Skeletal muscle tissue (tissue), 4 donors: ENCODE measurements around the gene RTBDN. TPM values are rescaled to one million over a fixed set of nuclear protein-coding genes. Genes with fewer than 3 reads are reported as not detected.

ENCODE experiments used
- H3K27ac ChIP-seq: one replicate; pipeline ENCODE4 v1.7.0; 2013; ENCODE audit warnings: mild to moderate bottlenecking, low read depth, low read length, inconsistent platforms
- H3K27me3 ChIP-seq, 3 donors: one replicate each; pipeline ENCODE4 v1.7.0; 2013; ENCODE audit warnings: low read length in 3 of 3; ENCODE audit not compliant: control insufficient read depth in 3 of 3, insufficient read depth in 3 of 3
- H3K36me3 ChIP-seq, 3 donors: one replicate each; pipeline ENCODE4 v1.7.0; 2013; ENCODE audit warnings: low read length in 3 of 3; ENCODE audit not compliant: control insufficient read depth in 3 of 3, insufficient read depth in 3 of 3
- H3K4me1 ChIP-seq, 3 donors: one replicate each; pipeline ENCODE4 v1.7.0; 2013; ENCODE audit warnings: low read length in 3 of 3, mild to moderate bottlenecking in 3 of 3; ENCODE audit not compliant: control insufficient read depth in 3 of 3, insufficient read depth in 3 of 3
- H3K4me3 ChIP-seq, 3 donors: one replicate each; pipeline ENCODE4 v1.7.0; 2013; ENCODE audit warnings: low read length in 3 of 3
- H3K9ac ChIP-seq, 3 donors: one replicate each; pipeline ENCODE4 v1.7.0; 2013; ENCODE audit warnings: low read length in 3 of 3, mild to moderate bottlenecking in 3 of 3, moderate library complexity in 2 of 3, low read depth in 1 of 3
- H3K9me3 ChIP-seq, 3 donors: one replicate each; pipeline ENCODE4 v1.7.0; 2013; ENCODE audit warnings: low read length in 3 of 3; ENCODE audit not compliant: control insufficient read depth in 3 of 3
- total RNA-seq: library from RNA; depleted of rRNA; stranded (reverse); fragments of >200 nt; gene quantifications from one replicate; pipeline ENCODE4 v1.2.3, GENCODE V29; 2014
- donor health status: Osteomylitis.

RTBDN gene
- total RNA-seq: not detected

DNA sequence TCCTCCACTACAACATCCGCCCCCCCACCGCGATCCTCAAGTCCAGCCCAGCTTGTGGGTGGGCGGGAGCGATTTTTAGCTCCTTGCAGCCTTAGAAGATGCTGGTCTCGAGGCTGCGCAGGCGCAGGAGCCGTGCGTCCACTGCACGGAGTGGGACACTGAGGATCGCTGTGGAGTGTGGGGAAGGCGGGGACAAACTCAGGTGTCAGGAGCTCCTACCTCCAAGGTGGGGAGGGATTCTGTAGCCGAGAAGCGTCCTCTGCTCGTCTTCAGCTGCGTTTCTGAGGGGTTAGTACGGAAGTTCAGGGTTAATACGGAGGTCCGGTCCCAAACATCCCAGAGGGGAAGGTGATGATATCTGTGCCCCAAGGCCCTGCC, at the start of gene RTBDN:
Gene RTBDN, minus strand, starts transcription at position 14 of the 378 bp plus-strand sequence. CDS start 4,600 bp downstream, outside the sequence.
- Histone ChIP-seq H3K36me3 (no peaks in the 10 kb centered on the region), H3K27ac (no peak within 1 kb of the TSS), H3K4me1 (peaks cover 0 to 5% (median 0%) of the 10 kb centered on the region in 3 donors), H3K4me3 (peak within 1 kb of the TSS in 1 of 3 donors; percentile 6), H3K9me3 (no peaks in the 10 kb centered on the region), H3K27me3 (peaks cover 90 to 92% (median 90%) of the 10 kb centered on the region in 3 donors), H3K9ac (no peak within 1 kb of the TSS)

DNA sequence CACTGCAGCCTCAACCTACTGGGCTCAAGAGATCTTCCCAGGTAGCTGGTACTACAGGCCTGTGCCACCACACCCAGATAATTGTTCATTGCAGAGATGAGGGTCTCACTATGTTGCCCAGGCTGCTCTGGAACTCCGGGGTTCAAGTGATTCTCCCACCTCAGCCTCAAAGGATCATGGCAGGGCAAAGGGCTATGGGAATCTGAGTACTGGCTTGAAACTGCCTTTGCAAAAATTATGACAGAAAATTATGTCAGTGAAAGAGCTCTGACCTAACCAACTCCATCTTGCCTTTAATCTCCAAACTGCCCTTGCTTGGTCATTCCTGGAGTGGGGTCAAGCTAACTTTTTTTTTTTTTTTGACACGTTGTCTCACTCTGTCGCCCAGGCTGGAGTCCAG, 48.2 kb upstream of the RTBDN start:
- peak overlapping the region; percentile 5 for H3K27ac ChIP-seq
- peaks cover 13 to 20% (median 19%) of the 10 kb centered on the region in 3 donors for H3K4me1 ChIP-seq

DNA sequence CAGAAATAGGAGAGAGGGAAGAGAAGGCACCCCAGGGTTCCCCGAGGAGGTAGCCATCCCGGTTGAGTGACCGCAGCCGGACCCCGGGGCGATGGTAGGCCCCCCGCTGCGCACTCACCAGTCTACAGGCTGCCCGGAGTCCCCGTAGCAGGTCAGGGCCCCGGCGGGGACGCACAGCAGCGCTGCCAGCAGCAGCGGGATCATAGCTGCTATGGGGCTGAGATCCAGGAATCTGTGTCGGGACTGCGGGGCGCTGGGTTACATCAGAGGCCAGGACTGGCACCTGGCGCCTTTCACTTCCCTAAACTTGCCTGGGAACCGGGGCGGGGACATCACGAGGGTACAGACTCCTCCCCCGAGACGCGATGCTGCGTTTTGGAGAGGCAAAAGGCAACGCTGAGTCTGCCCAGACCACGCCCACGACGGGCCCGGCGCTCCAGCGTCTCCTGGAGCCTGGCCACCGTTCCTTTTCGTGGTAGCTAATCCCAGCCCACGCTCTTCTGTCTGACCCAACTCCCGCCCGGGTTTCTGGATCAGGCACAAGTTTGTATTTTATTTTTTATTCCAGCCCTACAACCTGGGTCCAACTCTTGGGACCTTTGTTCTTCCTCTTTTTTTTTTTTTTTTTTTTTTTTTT, 46.9 kb upstream of the RTBDN start, which contains the start of gene DNASE2:
Gene DNASE2, minus strand, starts transcription at position 278 of the 637 bp plus-strand sequence. Its CDS starts 74 bp downstream, at position 204.
- Histone ChIP-seq H3K27me3 (peaks cover 21 to 26% (median 24%) of the 10 kb centered on the region in 3 donors), H3K36me3 (peaks cover 8 to 10% (median 8%) of the 10 kb centered on the region in 3 donors), H3K9ac (peak within 1 kb of the TSS; percentile 89 to 93 (median 92)), H3K27ac (peak within 1 kb of the TSS; percentile 87), H3K4me1 (peaks cover 13 to 20% (median 19%) of the 10 kb centered on the region in 3 donors), H3K4me3 (peak within 1 kb of the TSS; percentile 81 to 88 (median 83)), H3K9me3 (peaks cover 0 to 8% (median 6%) of the 10 kb centered on the region in 3 donors)

More for the DNA sequence above, 48.2 kb upstream of the RTBDN start:
- Histone ChIP-seq H3K9ac (no peak overlapping the region), H3K27me3 (peaks cover 21 to 28% (median 26%) of the 10 kb centered on the region in 3 donors), H3K36me3 (peaks cover 8 to 10% (median 8%) of the 10 kb centered on the region in 3 donors), H3K4me3 (no peak overlapping the region), H3K9me3 (peaks cover 0 to 8% (median 6%) of the 10 kb centered on the region in 3 donors)

DNA sequence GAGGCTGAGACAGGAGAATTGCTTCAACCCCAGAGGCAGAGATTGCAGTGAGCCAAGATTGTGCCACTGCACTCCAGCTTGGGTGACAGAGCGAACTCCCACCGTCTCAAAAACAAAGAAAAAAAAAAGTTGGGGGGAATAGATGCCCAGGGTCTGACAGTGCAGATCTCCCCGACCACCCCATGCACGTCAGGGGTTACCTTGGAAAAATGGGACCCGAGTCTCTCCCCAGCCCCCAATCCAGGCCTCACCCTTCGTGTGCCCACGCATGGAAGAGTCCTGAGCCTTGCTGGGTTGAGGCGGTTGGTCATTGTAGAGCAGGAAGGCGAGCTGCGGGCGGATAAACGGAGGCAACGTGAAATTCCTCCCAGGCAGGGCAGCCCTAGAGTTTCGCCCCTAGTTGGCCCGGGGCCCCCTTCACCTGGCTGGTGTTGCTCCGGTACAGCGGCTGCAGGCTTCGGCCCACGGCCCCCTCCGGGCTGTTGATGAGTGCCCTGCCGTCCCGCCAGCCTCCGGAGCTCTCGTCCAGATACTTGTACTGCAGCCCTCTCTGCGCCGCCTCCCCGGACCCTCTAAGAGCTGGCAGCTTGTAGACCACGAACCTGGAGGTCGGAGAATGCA, 46.3 kb upstream of the RTBDN start:
- H3K4me3 ChIP-seq: peak overlapping the region; percentile 81 to 88 (median 83)
- peaks cover 16 to 20% (median 20%) of the 10 kb centered on the region in 3 donors for H3K27me3 ChIP-seq
- H3K27ac ChIP-seq: peak overlapping the region; percentile 87
- H3K9me3 ChIP-seq: peaks cover 0 to 8% (median 6%) of the 10 kb centered on the region in 3 donors
- peak overlapping the region; percentile 89 to 93 (median 92) for H3K9ac ChIP-seq
- peaks cover 13 to 16% (median 16%) of the 10 kb centered on the region in 3 donors for H3K4me1 ChIP-seq
- H3K36me3 ChIP-seq: peaks cover 11 to 14% (median 11%) of the 10 kb centered on the region in 3 donors

DNA sequence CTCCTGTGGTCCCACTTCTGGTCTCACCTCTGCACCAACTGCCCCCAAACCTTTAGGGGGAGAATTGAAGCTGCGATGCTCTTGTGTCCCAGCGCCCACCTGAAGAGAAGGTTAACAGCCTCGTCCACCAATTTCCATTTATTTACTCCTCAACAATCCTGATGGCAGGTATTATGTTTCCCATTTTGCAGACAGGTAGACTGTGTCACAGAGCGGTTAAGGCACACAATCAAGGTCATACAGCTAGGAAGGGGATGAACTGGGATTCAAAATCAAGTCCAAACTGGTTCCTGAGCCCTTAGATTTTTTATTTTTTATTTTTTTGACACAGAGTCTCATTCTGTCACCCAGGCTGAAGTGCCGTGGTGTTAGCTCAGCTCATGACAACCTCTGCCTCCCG, 40.7 kb upstream of the RTBDN start:
- Histone ChIP-seq H3K27me3 (peaks cover 0 to 3% (median 0%) of the 10 kb centered on the region in 3 donors), H3K4me3 (no peak overlapping the region), H3K9me3 (no peaks in the 10 kb centered on the region), H3K36me3 (peaks cover 15 to 18% (median 16%) of the 10 kb centered on the region in 3 donors), H3K27ac (no peak overlapping the region), H3K4me1 (peaks cover 0 to 9% (median 7%) of the 10 kb centered on the region in 3 donors), H3K9ac (no peak overlapping the region)

DNA sequence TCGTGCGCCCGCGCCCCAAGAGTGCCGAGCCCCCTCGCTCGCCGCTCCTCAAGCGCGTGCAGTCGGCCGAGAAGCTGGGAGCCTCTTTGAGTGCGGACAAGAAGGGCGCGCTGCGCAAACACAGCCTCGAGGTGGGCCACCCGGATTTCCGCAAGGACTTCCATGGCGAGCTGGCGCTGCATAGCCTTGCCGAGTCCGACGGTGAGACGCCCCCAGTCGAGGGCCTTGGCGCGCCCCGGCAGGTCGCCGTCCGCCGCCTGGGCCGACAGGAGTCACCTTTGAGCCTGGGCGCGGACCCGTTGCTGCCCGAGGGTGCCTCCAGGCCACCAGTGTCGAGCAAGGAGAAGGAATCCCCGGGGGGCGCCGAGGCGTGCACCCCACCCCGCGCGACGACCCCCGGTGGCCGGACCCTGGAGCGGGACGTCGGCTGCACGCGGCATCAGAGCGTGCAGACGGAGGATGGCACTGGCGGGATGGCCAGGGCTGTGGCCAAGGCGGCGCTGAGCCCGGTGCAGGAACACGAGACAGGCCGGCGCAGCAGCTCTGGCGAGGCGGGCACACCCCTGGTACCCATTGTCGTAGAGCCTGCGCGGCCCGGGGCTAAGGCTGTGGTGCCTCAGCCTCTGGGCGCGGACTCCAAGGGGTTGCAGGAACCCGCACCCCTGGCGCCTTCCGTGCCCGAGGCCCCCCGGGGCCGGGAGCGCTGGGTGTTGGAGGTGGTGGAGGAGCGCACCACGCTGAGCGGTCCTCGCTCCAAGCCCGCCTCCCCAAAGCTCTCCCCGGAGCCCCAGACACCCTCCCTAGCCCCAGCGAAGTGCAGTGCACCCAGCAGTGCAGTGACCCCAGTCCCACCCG, 39.7 kb upstream of the RTBDN start:
- Histone ChIP-seq H3K9me3 (no peaks in the 10 kb centered on the region), H3K9ac (no peak overlapping the region), H3K4me1 (peaks cover 0 to 9% (median 7%) of the 10 kb centered on the region in 3 donors), H3K4me3 (no peak overlapping the region), H3K27me3 (peaks cover 0 to 4% (median under 1%) of the 10 kb centered on the region in 3 donors), H3K27ac (no peak overlapping the region), H3K36me3 (peaks cover 15 to 18% (median 16%) of the 10 kb centered on the region in 3 donors)

DNA sequence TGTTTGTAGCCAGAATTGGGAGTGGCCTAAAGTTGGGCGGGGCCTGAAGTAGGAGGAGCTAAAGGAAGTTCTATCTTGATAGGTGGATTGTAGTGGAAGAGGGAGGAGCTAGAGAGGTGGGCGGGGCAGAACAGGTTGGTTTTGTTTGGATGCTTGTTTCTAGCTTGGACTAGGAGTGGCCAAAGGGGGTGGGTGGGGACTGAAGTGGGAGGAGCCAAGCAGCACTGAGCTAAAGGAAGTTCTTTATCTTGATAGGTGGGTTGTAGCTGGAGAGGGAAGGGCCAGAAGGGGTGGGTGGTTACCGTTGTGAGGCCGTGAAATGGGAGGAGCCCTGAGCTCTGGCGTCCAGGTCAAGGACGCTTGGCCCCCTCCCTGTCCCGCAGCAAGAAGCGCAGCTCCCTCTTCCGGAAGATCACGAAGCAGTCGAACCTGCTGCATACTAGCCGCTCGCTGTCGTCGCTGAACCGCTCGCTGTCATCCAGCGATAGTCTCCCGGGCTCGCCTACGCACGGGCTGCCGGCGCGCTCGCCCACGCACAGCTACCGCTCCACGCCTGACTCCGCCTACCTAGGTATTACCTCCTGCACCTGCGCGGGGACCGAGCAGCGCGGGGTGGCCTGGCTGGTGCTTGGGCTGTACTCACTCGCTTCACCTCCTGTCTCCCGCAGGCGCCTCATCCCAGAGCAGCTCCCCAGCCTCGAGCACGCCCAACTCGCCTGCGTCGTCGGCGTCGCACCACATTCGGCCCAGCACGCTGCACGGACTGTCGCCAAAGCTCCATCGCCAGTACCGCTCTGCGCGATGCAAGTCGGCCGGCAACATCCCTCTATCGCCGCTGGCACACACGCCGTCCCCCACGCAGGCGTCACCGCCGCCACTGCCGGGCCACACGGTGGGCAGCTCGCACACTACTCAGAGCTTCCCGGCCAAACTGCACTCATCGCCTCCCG, 38.8 kb upstream of the RTBDN start:
- Histone ChIP-seq H3K27me3 (peaks cover 5 to 13% (median 7%) of the 10 kb centered on the region in 3 donors), H3K4me1 (peaks cover 0 to 9% (median 7%) of the 10 kb centered on the region in 3 donors), H3K36me3 (peaks cover 11 to 14% (median 12%) of the 10 kb centered on the region in 3 donors), H3K27ac (no peak overlapping the region), H3K4me3 (peak overlapping the region in 2 of 3 donors; percentile 5 to 49), H3K9ac (peak overlapping the region in 1 of 3 donors; percentile 25), H3K9me3 (no peaks in the 10 kb centered on the region)

DNA sequence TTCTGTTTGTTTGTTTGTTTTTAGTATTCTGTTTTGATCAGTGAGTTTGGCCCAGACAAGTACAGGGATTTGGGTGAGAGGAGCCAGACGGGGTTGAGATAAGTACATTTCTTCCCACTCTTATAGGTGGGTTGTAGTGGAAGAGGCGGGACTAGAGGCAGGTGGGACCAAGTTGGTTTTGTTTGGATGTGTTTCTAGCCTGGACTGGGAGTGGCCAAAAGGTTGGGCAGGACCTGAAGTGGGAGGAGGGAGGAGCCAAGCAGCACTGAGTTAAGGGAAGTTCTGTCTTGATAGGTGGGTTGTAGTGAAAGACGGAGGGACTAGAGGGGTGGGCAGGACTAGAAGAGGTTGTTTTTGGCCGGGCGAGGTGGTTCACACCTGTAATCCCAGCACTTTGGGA, 37.9 kb upstream of the RTBDN start:
- Histone ChIP-seq H3K4me1 (peaks cover 0 to 11% (median 7%) of the 10 kb centered on the region in 3 donors), H3K27ac (no peak overlapping the region), H3K27me3 (peaks cover 11 to 20% (median 13%) of the 10 kb centered on the region in 3 donors), H3K36me3 (peaks cover 7 to 10% (median 7%) of the 10 kb centered on the region in 3 donors), H3K9me3 (no peaks in the 10 kb centered on the region), H3K9ac (no peak overlapping the region), H3K4me3 (no peak overlapping the region)
